IPS-18c (cell line): ENCODE results near the gene ETHE1.
A peak's percentile ranks its signal among the peaks of the same experiment; 100 is the strongest.
"Not testable (repeated sequence)": the region's sequence is repeated elsewhere in the genome, so short reads cannot be mapped to it uniquely, and the experiment has no call there.

ENCODE experiments used
- H3K4me3 ChIP-seq: 2 replicates; pipeline ENCODE4 v1.7.0; 2013; ENCODE audit warnings: low read depth, mild to moderate bottlenecking, low read length, moderate library complexity; ENCODE audit not compliant: insufficient read depth
- H3K9me3 ChIP-seq: one replicate; pipeline ENCODE4 v1.6.1; 2013; ENCODE audit warnings: mild to moderate bottlenecking, low read length, moderate library complexity; ENCODE audit not compliant: control insufficient read depth, insufficient read depth

Gene ETHE1

GRCh38 chr19:43533546-43534304 is 6.7 kb upstream of the ETHE1 start:
- Histone ChIP-seq H3K4me3 (peak overlapping the region; percentile 71), H3K9me3 (no peaks in the 10 kb centered on the region)

- H3K9me3 ChIP-seq = no peaks in the 10 kb centered on the region
- peak within 1 kb of the TSS; percentile 71 for H3K4me3 ChIP-seq
These were observed 6.1 kb upstream of the ETHE1 start, which contains the start of gene ZNF575 for GRCh38 chr19:43532962-43533545. Gene ZNF575 (plus strand): TSS chr19:43533188. CDS start chr19:43534423, 1,235 bp downstream.

- Histone ChIP-seq H3K4me3 (peak overlapping the region; percentile 71), H3K9me3 (no peaks in the 10 kb centered on the region)
These were observed 5.6 kb upstream of the ETHE1 start for GRCh38 chr19:43532571-43532961.

- no peaks in the 10 kb centered on the region for H3K9me3 ChIP-seq
- H3K4me3 ChIP-seq = no peak overlapping the region
These were observed 1.0 kb upstream of the ETHE1 start for GRCh38 chr19:43527860-43528622.

- peak overlapping the region; percentile 72 for H3K4me3 ChIP-seq
- H3K9me3 ChIP-seq = no peaks in the 10 kb centered on the region
These were observed 897 bp downstream of the ETHE1 start for GRCh38 chr19:43525836-43526771.

GRCh38 chr19:43524922-43525835 is 1.8 kb downstream of the ETHE1 start:
- peak overlapping the region; percentile 72; the same call in 1 of the 2 replicates for H3K4me3 ChIP-seq
- no peaks in the 10 kb centered on the region for H3K9me3 ChIP-seq

- not testable (repeated sequence) for H3K4me3 ChIP-seq, H3K9me3 ChIP-seq
These were observed 3.3 kb downstream of the ETHE1 start for GRCh38 chr19:43523696-43524095.

GRCh38 chr19:43522929-43523328 is 4.1 kb downstream of the ETHE1 start:
- Histone ChIP-seq H3K4me3 (no peak overlapping the region), H3K9me3 (no peaks in the 10 kb centered on the region)

- Histone ChIP-seq H3K9me3 (no peaks in the 10 kb centered on the region), H3K4me3 (no peak overlapping the region)
These were observed 7.4 kb downstream of the ETHE1 start for GRCh38 chr19:43519436-43520088.

GRCh38 chr19:43518051-43518450 is 8.9 kb downstream of the ETHE1 start:
- Histone ChIP-seq H3K9me3 (no peaks in the 10 kb centered on the region), H3K4me3 (no peak overlapping the region)

- H3K4me3 ChIP-seq, H3K9me3 ChIP-seq: not testable (repeated sequence)
These were observed 14.6 kb downstream of the ETHE1 start for GRCh38 chr19:43512399-43512798.

- Histone ChIP-seq H3K9me3 (no peaks in the 10 kb centered on the region), H3K4me3 (no peak overlapping the region)
These were observed 15.7 kb downstream of the ETHE1 start for GRCh38 chr19:43511324-43511723.

- no peaks in the 10 kb centered on the region for H3K9me3 ChIP-seq
- no peak overlapping the region for H3K4me3 ChIP-seq
These were observed 16.3 kb downstream of the ETHE1 start for GRCh38 chr19:43510713-43511112.

GRCh38 chr19:43507880-43508279 is 19.1 kb downstream of the ETHE1 start:
- H3K4me3 ChIP-seq = no peak overlapping the region
- H3K9me3 ChIP-seq = no peaks in the 10 kb centered on the region

- no peaks in the 10 kb centered on the region for H3K9me3 ChIP-seq
- no peak overlapping the region for H3K4me3 ChIP-seq
These were observed 20.4 kb downstream of the ETHE1 start for GRCh38 chr19:43506629-43507028.

GRCh38 chr19:43505941-43506340 is 21.1 kb downstream of the ETHE1 start:
- no peak overlapping the region for H3K4me3 ChIP-seq
- H3K9me3 ChIP-seq = no peaks in the 10 kb centered on the region
